ENCODE measurements around the gene ALAS1.

DNA sequence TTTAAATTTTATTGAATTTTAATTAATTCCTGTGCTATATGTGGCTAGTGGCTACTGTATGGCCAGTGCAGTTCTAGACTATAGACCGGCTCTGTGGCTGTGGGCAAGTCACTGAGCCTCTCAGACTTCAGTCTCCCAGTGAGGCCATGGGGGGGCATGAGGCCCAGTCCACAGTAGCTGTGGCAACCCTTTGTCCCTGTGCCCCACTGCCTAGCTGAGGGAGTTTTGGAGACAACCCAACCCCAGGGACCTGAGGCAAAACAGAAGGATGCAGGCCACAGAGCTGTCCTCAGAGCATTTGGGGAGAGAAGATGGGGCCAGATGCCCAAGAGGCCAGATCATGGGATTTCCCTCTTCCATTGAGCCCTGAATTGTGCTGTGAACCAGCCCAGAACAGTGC is 24.9 kb upstream of the ALAS1 start:
- TF ChIP-seq CTCF (IDR thresholded peaks at IDR 0.05 in 8 of 11, conservative IDR thresholded peaks at IDR 0.05 in 3 of 11) (no peak), POLR2AphosphoS5 (IDR thresholded peaks at IDR 0.05) (no peak)

Data from spleen (tissue), 7 donors.